T-helper 2 cell treated with Interferon-gamma antibody and Interleukin-4, amounts not matched to agents 5 μg/mL and 100 μg/mL, for 36 hours (primary cell): ENCODE results near the gene TUBB4A.
A peak's percentile ranks its signal among the peaks of the same experiment; 100 is the strongest.

Experiments
- DNase-seq: peaks from one replicate; pipeline ENCODE4 v3.0.0; 2021; ENCODE audit warnings: low spot score
- H3K27ac Mint-ChIP-seq: one replicate; pipeline ENCODE4 v1.8.0; 2021; ENCODE audit warnings: mild to moderate bottlenecking, mixed read lengths
- H3K27me3 Mint-ChIP-seq: one replicate; pipeline ENCODE4 v1.8.0; 2021; ENCODE audit warnings: low read depth, mixed read lengths
- H3K36me3 Mint-ChIP-seq: one replicate; pipeline ENCODE4 v1.8.0; 2021; ENCODE audit warnings: low read depth, mixed read lengths
- H3K4me1 Mint-ChIP-seq: one replicate; pipeline ENCODE4 v1.8.0; 2021; ENCODE audit warnings: low read depth, mixed read lengths
- H3K4me3 Mint-ChIP-seq: one replicate; pipeline ENCODE4 v1.8.0; 2022; ENCODE audit warnings: mild to moderate bottlenecking, moderate library complexity, mixed read lengths
- H3K9me3 Mint-ChIP-seq: one replicate; pipeline ENCODE4 v1.8.0; 2021; ENCODE audit warnings: mixed read lengths

TUBB4A gene

GRCh38 chr19:6459262-6460098 is 42.6 kb downstream of the TUBB4A start, which contains the start of gene SLC25A23:
TSS of gene SLC25A23 (minus strand) at chr19:6459792. CDS start at chr19:6459628, 164 bp downstream.
- Mint-ChIP-seq H3K4me1 (peaks cover 11% of the 10 kb centered on the region), H3K27ac (peak within 1 kb of the TSS; percentile 81), H3K9me3 (peaks cover 10% of the 10 kb centered on the region), H3K27me3 (no peaks in the 10 kb centered on the region), H3K4me3 (peak within 1 kb of the TSS; percentile 91), H3K36me3 (peaks cover 20% of the 10 kb centered on the region)
- DNase-seq: peak; percentile 57

- H3K9me3 Mint-ChIP-seq: peaks cover 14% of the 10 kb centered on the region
- no peaks in the 10 kb centered on the region for H3K27me3 Mint-ChIP-seq
- H3K4me1 Mint-ChIP-seq: peaks cover 11% of the 10 kb centered on the region
- peaks cover 25% of the 10 kb centered on the region for H3K36me3 Mint-ChIP-seq
- no peak for DNase-seq
- H3K4me3 Mint-ChIP-seq: peak overlapping the region; percentile 89
- peak overlapping the region; percentile 81 for H3K27ac Mint-ChIP-seq
These were observed 43.3 kb downstream of the TUBB4A start for GRCh38 chr19:6458695-6459261.

GRCh38 chr19:6457958-6458694 is 44.0 kb downstream of the TUBB4A start:
- DNase-seq: no peak
- H3K4me3 Mint-ChIP-seq: peak overlapping the region; percentile 89
- H3K27me3 Mint-ChIP-seq: no peaks in the 10 kb centered on the region
- peaks cover 18% of the 10 kb centered on the region for H3K9me3 Mint-ChIP-seq
- peak overlapping the region; percentile 15 for H3K27ac Mint-ChIP-seq
- peaks cover 11% of the 10 kb centered on the region for H3K4me1 Mint-ChIP-seq
- H3K36me3 Mint-ChIP-seq: peaks cover 29% of the 10 kb centered on the region

- H3K4me1 Mint-ChIP-seq: peaks cover 11% of the 10 kb centered on the region
- H3K36me3 Mint-ChIP-seq: peaks cover 40% of the 10 kb centered on the region
- H3K9me3 Mint-ChIP-seq: peaks cover 18% of the 10 kb centered on the region
- no peaks in the 10 kb centered on the region for H3K27me3 Mint-ChIP-seq
- no peak overlapping the region for H3K27ac Mint-ChIP-seq
- no peak overlapping the region for H3K4me3 Mint-ChIP-seq
- DNase-seq: no peak
These were observed 46.2 kb downstream of the TUBB4A start for GRCh38 chr19:6455924-6456323.

- peaks cover 18% of the 10 kb centered on the region for H3K9me3 Mint-ChIP-seq
- peaks cover 44% of the 10 kb centered on the region for H3K36me3 Mint-ChIP-seq
- DNase-seq: no peak
- peaks cover 6% of the 10 kb centered on the region for H3K4me1 Mint-ChIP-seq
- no peak overlapping the region for H3K27ac Mint-ChIP-seq
- no peak overlapping the region for H3K4me3 Mint-ChIP-seq
- no peaks in the 10 kb centered on the region for H3K27me3 Mint-ChIP-seq
These were observed 48.1 kb downstream of the TUBB4A start for GRCh38 chr19:6453951-6454565.

- Mint-ChIP-seq H3K4me3 (no peak overlapping the region), H3K36me3 (peaks cover 44% of the 10 kb centered on the region), H3K9me3 (peaks cover 18% of the 10 kb centered on the region), H3K27ac (no peak overlapping the region), H3K27me3 (no peaks in the 10 kb centered on the region), H3K4me1 (no peaks in the 10 kb centered on the region)
- no peak for DNase-seq
These were observed 49.2 kb downstream of the TUBB4A start for GRCh38 chr19:6452899-6453298.

- Mint-ChIP-seq H3K4me3 (no peak overlapping the region), H3K36me3 (peaks cover 44% of the 10 kb centered on the region), H3K27ac (no peak overlapping the region), H3K9me3 (peaks cover 18% of the 10 kb centered on the region), H3K27me3 (no peaks in the 10 kb centered on the region), H3K4me1 (no peaks in the 10 kb centered on the region)
- no peak for DNase-seq
These were observed 49.9 kb downstream of the TUBB4A start for GRCh38 chr19:6452223-6452614.

- H3K27ac Mint-ChIP-seq: no peak overlapping the region
These were observed 50.4 kb downstream of the TUBB4A start for GRCh38 chr19:6451583-6452222.

GRCh38 chr19:6450166-6450565 is 51.9 kb downstream of the TUBB4A start:
- Mint-ChIP-seq H3K27ac (no peak overlapping the region), H3K27me3 (no peaks in the 10 kb centered on the region), H3K9me3 (peaks cover 14% of the 10 kb centered on the region), H3K4me3 (no peak overlapping the region), H3K4me1 (no peaks in the 10 kb centered on the region), H3K36me3 (peaks cover 37% of the 10 kb centered on the region)
- no peak for DNase-seq

More at GRCh38 chr19:6451583-6452222, 50.4 kb downstream of the TUBB4A start:
- H3K27me3 Mint-ChIP-seq: no peaks in the 10 kb centered on the region
- no peaks in the 10 kb centered on the region for H3K4me1 Mint-ChIP-seq
- no peak for DNase-seq
- no peak overlapping the region for H3K4me3 Mint-ChIP-seq
- H3K36me3 Mint-ChIP-seq: peaks cover 44% of the 10 kb centered on the region
- H3K9me3 Mint-ChIP-seq: peaks cover 18% of the 10 kb centered on the region

GRCh38 chr19:6448045-6448444 is 54.1 kb downstream of the TUBB4A start:
- peaks cover 20% of the 10 kb centered on the region for H3K36me3 Mint-ChIP-seq

GRCh38 chr19:6446452-6446851 is 55.7 kb downstream of the TUBB4A start:
- Mint-ChIP-seq H3K27ac (no peak overlapping the region), H3K27me3 (no peaks in the 10 kb centered on the region), H3K4me3 (no peak overlapping the region), H3K36me3 (peaks cover 9% of the 10 kb centered on the region), H3K4me1 (no peaks in the 10 kb centered on the region), H3K9me3 (no peaks in the 10 kb centered on the region)
- no peak for DNase-seq

More at GRCh38 chr19:6448045-6448444, 54.1 kb downstream of the TUBB4A start:
- DNase-seq: no peak
- Mint-ChIP-seq H3K27me3 (no peaks in the 10 kb centered on the region), H3K27ac (no peak overlapping the region), H3K4me3 (no peak overlapping the region), H3K9me3 (no peaks in the 10 kb centered on the region), H3K4me1 (no peaks in the 10 kb centered on the region)
